ENCODE data around the gene RPL35A.
A peak's percentile ranks its signal among the peaks of the same experiment; 100 is the strongest.
"Not testable (repeated sequence)": the region's sequence is repeated elsewhere in the genome, so short reads cannot be mapped to it uniquely, and the experiment has no call there.

RPL35A gene

DNA sequence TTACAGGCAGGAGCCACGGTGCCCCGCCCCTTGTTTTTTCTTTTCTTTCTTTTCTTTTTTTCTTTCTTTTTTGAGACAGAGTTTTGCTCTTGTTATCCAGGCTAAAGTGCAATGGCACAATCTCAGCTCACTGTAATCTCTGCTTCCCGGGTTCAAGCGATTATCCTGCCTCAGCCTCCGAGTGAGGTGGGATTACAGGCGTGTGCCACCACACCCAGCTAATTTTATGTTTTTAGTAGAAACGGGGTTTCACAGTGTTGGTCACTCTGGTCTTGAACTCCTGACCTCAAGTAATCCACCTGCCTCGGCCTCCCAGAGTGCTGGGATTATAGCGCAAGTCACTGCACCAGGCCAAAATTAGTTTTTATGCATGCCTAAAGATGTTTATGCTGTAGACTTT, 2.5 kb downstream of the RPL35A start:
- no peak for DNase-seq

DNA sequence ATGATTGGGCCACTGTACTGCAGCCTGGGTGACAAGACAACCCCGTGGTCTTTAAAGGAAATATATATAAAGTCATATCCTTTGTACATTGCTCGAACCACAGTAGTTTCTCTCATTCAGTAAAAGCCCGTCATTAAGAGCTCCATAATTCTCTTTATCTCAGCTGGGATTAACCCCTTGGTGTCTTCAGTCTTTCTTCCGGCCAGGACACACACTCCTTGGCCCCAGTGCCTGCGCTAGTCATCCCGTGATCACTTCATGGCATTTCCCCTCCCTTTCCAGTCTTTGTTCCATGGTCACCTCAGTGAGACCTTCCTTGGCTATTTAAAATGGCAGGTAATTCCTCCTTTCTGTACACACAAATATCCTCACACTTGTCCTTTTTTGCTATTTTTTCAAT, 3.3 kb downstream of the RPL35A start:
- no peak for DNase-seq

GRCh38 chr3:197953881-197954280, 3.9 kb downstream of the RPL35A start:
- DNase-seq: no peak

GRCh38 chr3:197955892-197956477, 6.0 kb downstream of the RPL35A start:
- no peak for DNase-seq

GRCh38 chr3:197956626-197956988, 6.6 kb downstream of the RPL35A start:
- no peak for DNase-seq

- peak; percentile 71 for DNase-seq
These were observed 7.8 kb downstream of the RPL35A start for GRCh38 chr3:197957790-197958133.

GRCh38 chr3:197958346-197958745, 8.4 kb downstream of the RPL35A start:
- DNase-seq: no peak

DNA sequence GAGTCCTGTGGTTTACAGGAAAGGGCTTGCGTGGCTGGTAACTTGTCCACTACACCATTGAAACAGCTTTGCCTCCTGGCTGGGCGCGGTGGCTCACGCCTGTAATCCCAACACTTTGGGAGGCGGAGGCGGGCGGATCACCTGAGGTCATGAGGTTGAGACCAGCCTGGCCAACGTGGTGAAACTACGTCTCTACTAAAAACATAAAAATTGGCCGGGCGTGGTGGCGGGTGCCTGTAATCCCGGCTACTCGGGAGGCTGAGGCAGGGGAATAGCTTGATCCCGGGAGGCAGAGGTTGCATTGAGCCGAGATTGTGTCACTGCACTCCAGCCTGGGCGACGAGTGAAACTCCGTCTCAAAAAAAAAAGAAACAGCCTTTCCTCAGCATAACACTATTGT, 8.9 kb downstream of the RPL35A start:
- not testable (repeated sequence) for DNase-seq

DNA sequence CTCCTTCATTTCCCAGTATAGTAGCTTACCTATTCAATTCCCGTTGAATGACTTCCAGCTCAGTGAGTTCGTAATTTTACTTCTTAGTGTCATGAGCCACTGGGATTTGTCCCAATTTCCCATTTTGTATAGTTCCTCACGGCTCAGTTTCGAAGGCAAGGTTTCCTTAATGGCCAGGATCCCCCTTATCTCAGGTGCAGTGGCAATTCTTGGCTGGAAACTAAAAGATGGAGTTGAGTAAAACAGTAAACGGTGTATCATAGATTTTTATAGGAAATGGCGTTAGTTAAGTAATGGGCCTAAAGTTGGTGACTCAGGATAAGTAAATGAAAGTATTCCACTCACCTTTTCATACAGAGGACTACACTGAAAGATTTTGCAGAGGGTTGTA, 9.5 kb downstream of the RPL35A start:
- no peak for DNase-seq

DNA sequence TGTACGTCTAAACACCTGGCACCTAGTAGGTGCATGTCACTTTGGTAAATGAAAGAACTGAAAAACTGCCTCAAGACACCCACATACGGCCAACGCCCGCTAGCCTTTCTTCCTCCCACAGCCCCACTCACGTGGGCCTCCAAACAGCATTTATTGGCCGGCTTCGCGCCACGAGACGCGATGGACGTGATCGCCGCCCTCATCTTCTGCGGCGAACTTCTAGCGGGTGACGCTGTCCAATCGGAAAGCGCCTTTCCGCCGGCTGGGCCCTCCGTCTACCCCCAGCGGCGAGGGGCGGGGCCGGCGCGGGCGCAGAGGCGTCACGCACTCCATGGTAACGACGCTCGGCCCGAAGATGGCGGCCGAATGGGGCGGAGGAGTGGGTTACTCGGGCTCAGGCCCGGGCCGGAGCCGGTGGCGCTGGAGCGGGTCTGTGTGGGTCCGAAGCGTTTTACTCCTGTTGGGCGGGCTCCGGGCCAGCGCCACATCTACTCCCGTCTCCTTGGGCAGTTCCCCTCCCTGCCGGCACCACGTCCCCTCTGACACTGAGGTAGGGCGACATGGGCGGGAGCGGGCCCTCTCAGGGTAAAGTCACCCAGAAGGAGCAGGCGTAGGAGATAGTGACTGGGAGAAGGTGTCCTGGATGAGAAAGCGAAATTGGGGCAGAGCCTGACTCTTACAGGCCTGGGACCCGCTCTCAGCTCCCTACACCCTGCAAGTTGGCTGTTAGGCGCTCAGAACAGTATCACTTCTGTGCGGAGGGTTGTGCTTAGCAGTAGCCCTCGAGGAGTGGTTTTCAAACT, 10.1 kb downstream of the RPL35A start, which contains the start of gene LMLN:
Gene LMLN (plus strand): TSS at position 327 of the 803 bp plus-strand sequence. CDS start 29 bp downstream, at position 356.
- DNase-seq: peak; percentile 99

DNA sequence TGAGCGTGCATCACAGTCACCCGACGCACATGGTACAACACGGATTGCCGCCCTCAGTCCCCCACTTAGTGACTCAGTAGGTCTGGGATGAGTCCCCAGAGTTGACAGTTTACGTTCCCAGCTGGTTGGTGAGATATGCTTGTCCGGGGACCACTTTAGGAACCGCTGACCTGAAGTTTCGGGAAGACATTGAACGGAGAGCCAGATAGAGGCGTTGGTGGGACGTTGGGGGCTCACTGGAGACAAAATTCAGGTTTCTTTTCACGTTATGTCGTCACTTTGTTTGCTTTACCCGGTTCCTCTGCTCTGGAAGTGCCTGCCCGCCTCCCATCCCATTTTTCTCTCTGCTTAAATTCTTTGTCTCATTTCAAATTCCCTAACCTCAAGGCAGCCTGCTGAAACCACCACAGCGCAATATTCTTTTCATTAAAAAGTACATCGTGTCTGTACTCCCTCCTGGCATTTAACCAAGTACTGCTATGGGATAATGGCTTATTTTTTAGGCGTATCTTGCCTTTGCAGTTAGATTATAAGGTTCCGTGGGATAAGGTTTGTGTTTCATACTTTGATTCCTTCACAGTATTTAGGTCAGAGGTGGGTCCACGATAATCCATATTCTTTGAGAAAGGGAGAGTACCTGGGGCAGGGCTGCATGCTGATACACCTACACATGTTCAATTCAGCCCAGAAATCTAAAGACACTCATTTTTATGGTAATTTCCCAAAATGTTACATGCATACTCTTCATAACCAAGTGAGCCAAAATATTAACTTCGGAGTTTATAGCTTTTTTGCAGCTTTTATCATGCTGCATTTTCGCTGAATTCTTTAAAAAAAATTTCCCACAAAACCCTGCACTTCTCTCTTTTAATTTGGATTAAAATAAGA, 10.9 kb downstream of the RPL35A start:
- no peak for DNase-seq

DNA sequence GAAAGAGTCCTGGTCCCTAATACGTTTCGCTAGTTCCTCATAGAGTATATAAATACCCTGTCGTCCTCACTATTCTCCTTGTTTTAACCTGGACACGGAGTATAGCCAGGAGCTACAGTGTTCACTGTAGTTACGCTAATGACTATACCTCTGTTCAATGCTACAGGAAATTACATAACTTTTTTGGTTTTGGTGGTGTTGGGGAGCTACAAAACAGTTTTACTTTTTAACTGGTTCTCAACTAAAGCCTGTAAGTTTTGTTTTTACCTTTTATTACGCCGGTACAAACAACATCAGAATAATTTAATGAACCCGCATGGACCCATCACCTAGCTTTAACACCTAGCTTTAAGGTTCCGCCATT, 11.6 kb downstream of the RPL35A start:
- DNase-seq: no peak

DNA sequence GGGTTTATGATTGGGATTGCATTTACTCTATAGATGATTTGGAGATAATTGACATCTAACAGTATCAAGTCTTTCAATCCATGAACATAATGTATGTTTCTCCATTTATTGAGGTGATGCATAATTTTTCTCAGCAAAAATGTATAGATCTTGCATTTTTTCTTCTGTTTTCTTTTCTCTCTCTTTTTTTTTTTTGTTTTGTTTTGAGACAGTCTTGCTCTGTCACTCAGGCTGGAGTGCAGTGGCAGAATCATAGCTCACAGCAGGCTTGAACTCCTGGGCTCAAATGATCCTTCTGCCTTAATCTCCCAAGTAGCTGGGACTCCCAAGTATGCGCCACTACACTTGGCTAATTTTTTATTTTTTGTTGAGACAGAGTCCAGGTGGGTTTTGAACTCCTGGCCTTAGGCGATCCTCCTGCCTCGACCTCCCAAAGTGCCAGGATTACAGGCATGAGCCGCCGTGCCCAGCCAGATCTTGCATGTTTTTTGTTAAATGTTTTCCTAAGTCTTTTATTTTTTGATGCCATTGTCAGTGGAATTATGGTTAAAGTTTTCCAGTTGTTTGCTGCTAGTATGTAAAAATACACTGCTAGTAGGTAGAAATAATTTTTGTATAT, 13.1 kb downstream of the RPL35A start:
- no peak for DNase-seq

- DNase-seq: not testable (repeated sequence)
These were observed 17.5 kb downstream of the RPL35A start for GRCh38 chr3:197967337-197967989.

DNA sequence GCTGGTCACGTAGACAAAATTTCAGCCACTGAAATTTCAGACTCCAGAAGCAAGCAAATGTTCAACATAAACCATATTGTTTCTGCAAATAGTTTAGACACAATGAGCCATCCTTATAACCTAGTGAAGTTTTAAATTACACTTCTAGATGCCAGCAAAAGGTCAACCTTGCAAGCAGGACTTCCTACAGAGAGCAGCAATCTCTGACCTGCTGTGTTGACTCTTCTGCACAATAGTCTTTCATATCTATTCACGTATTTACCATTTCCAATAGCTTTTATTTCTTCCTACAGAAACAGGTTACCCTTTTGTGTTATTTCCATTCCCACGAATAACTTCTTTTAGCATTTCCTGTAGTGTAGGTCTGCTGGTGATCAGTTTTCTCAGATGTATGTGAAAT, 20.6 kb downstream of the RPL35A start:
- no peak for DNase-seq

- no peak for DNase-seq
These were observed 24.0 kb downstream of the RPL35A start for GRCh38 chr3:197974016-197974415.

- no peak for DNase-seq
These were observed 25.3 kb downstream of the RPL35A start for GRCh38 chr3:197975311-197975710.

DNA sequence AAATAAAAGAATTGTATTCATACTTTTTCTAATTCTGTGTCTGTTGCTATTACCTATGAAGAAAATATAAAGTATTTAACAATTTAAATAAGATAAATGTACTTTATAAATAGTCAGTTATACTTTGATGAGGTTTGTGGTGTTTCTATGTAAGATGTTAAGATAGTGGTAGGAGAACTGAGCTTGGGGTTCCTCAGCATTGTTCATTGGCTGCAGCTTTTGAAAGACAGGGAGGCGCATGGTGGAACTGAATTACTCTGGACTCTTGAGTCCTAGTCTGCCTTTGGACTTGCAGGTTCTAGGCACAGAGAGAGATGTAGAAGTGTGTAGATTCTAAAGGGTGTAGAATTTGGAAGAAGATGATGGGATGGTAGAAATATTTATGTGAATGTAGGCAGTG, 33.1 kb downstream of the RPL35A start:
- no peak for DNase-seq

DNA sequence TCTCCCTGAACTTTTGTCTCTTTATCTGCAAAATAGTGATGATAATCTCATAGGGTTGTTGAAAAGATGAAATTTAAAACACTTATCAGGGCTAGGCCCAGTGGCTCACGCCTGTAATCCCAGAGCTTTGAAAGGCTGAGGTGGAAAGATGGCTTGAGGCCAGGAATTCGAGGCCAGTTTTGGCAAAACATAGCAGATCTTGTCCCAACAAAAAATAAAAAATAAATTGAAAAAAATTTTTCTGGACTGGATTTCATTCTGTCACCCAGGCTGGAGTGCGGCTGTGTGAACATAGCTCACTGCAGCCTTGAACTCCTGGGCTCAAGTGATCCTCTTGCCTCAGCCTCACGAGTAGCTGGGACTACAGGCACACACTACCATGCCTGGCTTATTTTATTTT, 39.7 kb downstream of the RPL35A start:
- no peak for DNase-seq

DNA sequence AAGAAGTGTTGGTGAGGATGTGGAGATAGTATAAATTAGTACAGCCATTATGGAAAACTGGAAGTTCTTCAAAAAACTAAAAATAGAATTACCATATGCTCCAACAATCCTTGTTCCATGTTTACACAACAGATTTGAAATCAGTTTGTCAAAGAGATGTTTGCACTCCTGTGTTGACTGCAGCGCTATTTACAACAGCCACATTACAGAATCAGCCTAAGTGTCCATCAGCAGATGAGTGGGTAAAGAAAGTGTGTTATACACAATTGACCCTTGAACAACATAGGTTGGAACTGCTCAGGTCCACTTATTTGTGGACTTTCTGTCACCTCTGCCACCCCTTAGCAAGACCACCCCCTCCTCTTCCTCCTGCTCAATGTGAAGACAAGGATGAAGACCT, 44.7 kb downstream of the RPL35A start:
- DNase-seq: no peak

DNA sequence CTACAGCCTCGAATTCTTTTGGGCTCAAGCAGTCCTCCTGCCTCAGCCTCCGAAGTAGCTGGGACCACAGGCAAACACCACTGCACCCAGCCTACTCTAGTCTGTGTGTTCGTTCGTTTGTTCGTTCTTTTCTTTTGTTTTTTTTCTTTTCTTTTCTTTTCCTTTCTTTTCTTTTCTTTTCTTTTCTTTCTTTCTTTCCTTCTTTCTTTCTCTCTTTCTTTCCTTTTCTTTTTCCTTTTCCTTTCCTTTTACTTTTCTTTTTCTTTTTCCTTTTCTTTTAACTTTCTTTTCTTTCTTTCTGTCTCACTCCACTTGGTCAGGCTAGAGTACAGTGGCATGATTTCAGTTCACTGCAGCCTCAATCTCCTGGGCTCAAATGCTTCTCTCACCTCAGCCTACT, 46.9 kb downstream of the RPL35A start:
- no peak for DNase-seq

DNA sequence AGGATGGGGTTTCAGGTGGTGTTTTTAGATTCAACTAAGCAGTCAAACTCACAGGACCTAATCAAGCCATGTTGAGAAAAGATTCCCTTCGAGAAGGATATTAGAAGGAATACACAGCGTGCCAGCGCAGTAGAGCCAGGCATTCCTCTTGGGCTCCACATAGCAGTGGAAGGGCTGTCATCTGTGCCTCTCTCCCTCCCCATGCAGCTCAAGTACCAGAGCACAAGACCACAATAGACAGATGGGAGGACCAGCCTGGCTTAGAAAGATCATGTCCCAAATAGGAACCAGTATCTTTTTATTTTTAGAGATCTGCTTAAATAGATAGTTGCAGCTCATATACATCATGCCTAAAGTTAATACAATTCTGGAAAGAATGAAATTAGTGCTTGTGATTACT, 47.9 kb downstream of the RPL35A start:
- DNase-seq: no peak
